Osteocyte (in vitro differentiated cells): ENCODE data around the gene OSBP2. TPM values are rescaled to one million over a fixed set of nuclear protein-coding genes. Genes with fewer than 3 reads are reported as not detected.

ENCODE experiments used
- DNase-seq: peaks from one replicate; pipeline ENCODE4 v3.0.0; 2021; ENCODE audit warnings: mixed read lengths; ENCODE audit not compliant: unreplicated experiment; ENCODE audit errors: extremely low spot score
- H3K27ac Mint-ChIP-seq: one replicate; pipeline ENCODE4 v1.8.0; 2021; ENCODE audit warnings: mild to moderate bottlenecking, mixed read lengths; ENCODE audit not compliant: unreplicated experiment
- H3K27me3 Mint-ChIP-seq: one replicate; pipeline ENCODE4 v1.8.0; 2021; ENCODE audit warnings: mixed read lengths; ENCODE audit not compliant: unreplicated experiment
- H3K36me3 Mint-ChIP-seq: one replicate; pipeline ENCODE4 v1.8.0; 2021; ENCODE audit warnings: mixed read lengths; ENCODE audit not compliant: unreplicated experiment
- H3K4me1 Mint-ChIP-seq: one replicate; pipeline ENCODE4 v1.8.0; 2021; ENCODE audit warnings: mixed read lengths; ENCODE audit not compliant: unreplicated experiment
- H3K4me3 Mint-ChIP-seq: one replicate; pipeline ENCODE4 v1.8.0; 2021; ENCODE audit warnings: mild to moderate bottlenecking, moderate library complexity, mixed read lengths; ENCODE audit not compliant: unreplicated experiment
- H3K9me3 Mint-ChIP-seq: one replicate; pipeline ENCODE4 v1.8.0; 2021; ENCODE audit warnings: mixed read lengths; ENCODE audit not compliant: unreplicated experiment
- total RNA-seq: library from RNA; stranded (reverse); gene quantifications from 2 replicates; pipeline ENCODE4 v1.2.1, GENCODE V29; 2021
- TF ChIP-seq, protein P1 (sequence below): fragments of 200-600 bp; sonication (generic); IDR thresholded peaks from 2 replicates; pipeline ENCODE4 v1.5.0; 2021; ENCODE audit warnings: antibody characterized with exemption, mild to moderate bottlenecking, moderate library complexity

Gene OSBP2
- total RNA-seq, 1 donor from 2014 or later: 3.8 TPM

GRCh38 chr22:30931541-30932300, 237.0 kb downstream of the OSBP2 start:
- H3K4me1 Mint-ChIP-seq: no peaks in the 10 kb centered on the region
- no peak overlapping the region for H3K4me3 Mint-ChIP-seq
- peaks cover 72% of the 10 kb centered on the region for H3K36me3 Mint-ChIP-seq
- H3K9me3 Mint-ChIP-seq: no peaks in the 10 kb centered on the region
- DNase-seq: peak; percentile 70
- TF ChIP-seq, protein P1, sequence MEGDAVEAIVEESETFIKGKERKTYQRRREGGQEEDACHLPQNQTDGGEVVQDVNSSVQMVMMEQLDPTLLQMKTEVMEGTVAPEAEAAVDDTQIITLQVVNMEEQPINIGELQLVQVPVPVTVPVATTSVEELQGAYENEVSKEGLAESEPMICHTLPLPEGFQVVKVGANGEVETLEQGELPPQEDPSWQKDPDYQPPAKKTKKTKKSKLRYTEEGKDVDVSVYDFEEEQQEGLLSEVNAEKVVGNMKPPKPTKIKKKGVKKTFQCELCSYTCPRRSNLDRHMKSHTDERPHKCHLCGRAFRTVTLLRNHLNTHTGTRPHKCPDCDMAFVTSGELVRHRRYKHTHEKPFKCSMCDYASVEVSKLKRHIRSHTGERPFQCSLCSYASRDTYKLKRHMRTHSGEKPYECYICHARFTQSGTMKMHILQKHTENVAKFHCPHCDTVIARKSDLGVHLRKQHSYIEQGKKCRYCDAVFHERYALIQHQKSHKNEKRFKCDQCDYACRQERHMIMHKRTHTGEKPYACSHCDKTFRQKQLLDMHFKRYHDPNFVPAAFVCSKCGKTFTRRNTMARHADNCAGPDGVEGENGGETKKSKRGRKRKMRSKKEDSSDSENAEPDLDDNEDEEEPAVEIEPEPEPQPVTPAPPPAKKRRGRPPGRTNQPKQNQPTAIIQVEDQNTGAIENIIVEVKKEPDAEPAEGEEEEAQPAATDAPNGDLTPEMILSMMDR: no peak
- no peak overlapping the region for H3K27ac Mint-ChIP-seq
- H3K27me3 Mint-ChIP-seq: no peaks in the 10 kb centered on the region

DNA sequence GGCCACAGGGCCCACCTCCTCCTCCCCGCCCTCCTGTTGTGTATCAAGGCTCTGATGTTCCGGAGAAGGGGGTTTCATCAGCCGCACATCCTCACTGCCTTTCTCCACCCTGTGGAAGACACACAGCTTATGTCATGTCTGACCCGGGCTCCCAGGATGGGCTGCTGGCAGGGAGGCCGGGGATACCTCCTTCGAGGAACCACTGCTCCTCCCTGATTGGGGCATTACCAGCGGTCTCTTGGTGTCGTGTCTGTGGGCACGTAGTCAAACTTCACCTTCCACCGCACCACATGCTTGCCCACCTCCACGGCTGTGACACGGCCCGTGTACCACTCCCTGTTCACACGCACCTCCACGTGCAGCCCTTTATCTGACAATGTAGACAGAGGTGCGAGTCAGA, 238.0 kb downstream of the OSBP2 start:
- Mint-ChIP-seq H3K4me1 (no peaks in the 10 kb centered on the region), H3K27ac (no peak overlapping the region), H3K27me3 (no peaks in the 10 kb centered on the region), H3K36me3 (peaks cover 70% of the 10 kb centered on the region), H3K9me3 (no peaks in the 10 kb centered on the region), H3K4me3 (no peak overlapping the region)
- DNase-seq: peak; percentile 62
- TF ChIP-seq, protein P1: no peak

DNA sequence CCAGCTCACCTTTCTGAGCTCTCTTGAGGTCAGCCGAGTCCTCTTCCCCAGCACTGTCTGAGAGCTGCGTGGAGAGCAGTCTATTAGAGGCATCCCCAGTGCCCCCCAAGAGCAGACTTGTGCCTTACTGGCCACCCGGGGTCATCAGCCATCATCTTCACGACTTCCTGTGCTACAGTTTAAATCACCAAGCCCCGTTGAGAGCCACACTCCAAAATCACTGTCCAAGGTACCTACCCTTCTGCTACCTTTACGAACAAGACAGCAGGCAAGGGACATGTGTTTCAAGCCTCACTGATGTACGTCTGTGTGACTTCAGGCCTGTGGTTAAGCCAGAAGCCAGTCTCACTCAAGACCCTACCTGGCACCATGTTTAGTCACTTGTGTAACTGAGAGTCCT, 238.8 kb downstream of the OSBP2 start:
- Mint-ChIP-seq H3K27ac (no peak overlapping the region), H3K4me1 (no peaks in the 10 kb centered on the region), H3K4me3 (no peak overlapping the region), H3K27me3 (no peaks in the 10 kb centered on the region), H3K9me3 (no peaks in the 10 kb centered on the region), H3K36me3 (peaks cover 71% of the 10 kb centered on the region)
- peak; percentile 60 for DNase-seq
- TF ChIP-seq, protein P1: no peak

- Mint-ChIP-seq H3K27me3 (no peaks in the 10 kb centered on the region), H3K36me3 (peaks cover 72% of the 10 kb centered on the region), H3K27ac (no peak overlapping the region), H3K4me3 (no peak overlapping the region), H3K4me1 (no peaks in the 10 kb centered on the region), H3K9me3 (no peaks in the 10 kb centered on the region)
- TF ChIP-seq, protein P1: no peak
- peak; percentile 59 for DNase-seq
Measured at GRCh38 chr22:30934053-30934452, 239.4 kb downstream of the OSBP2 start.

DNA sequence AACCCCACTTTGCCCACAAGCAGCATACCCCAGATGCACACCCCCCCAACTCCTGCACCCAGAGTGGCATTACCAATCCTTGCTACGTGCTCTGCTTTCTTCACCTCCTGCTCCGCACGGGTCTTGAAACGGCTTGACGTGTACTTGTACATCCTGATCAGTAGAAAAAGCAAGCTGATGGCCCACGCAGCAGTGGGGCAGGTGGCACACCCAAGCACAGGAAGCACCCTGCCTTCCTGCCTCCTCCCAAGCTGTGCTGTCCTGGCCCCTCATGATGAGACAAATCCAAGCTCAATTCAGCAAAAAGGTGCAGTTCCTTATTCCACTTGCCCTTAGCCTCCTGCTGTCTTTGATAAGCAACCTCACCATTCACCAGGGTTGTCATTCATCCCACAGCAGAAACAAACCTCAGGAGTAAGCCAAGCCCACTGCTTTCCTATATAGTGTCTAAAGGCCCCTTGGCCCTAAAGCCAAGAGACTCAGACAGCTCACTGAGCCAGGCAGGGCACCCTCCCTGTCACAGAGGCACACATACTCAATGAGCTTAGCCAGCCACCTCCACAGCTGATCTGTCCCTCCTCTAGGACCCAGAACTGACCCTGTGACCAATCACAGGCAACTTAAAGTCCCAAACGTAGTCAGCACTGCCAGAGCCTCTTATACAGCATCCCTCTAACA, 246.2 kb downstream of the OSBP2 start:
- Mint-ChIP-seq H3K4me3 (no peak overlapping the region), H3K9me3 (no peaks in the 10 kb centered on the region), H3K36me3 (peaks cover 73% of the 10 kb centered on the region), H3K27ac (no peak overlapping the region), H3K27me3 (no peaks in the 10 kb centered on the region), H3K4me1 (no peaks in the 10 kb centered on the region)
- peak; percentile 56 for DNase-seq
- TF ChIP-seq, protein P1: no peak
